PFSK-1 (cell line): ENCODE data around the gene ZNF541.

Experiments used
- POLR2AphosphoS5 ChIP-seq: IDR thresholded peaks from 2 replicates; pipeline ENCODE4 v1.6.1; 2012; ENCODE audit warnings: low read depth, mild to moderate bottlenecking, control low read depth, low read length, moderate library complexity
- TAF1 ChIP-seq: IDR thresholded peaks from 2 replicates; pipeline ENCODE4 v1.6.1; 2012; ENCODE audit warnings: low read length, control low read depth, borderline replicate concordance; ENCODE audit not compliant: insufficient read depth
- TF ChIP-seq, protein P1 (sequence below), 2 experiments: IDR thresholded peaks; 2 replicates each; pipeline versions ENCODE4 v1.6.1 to v1.8.0; 2011 to 2012; ENCODE audit warnings: low read depth in 2 of 2, low read length in 2 of 2, control low read depth in 1 of 2, inconsistent platforms in 1 of 2, mild to moderate bottlenecking in 1 of 2, moderate library complexity in 1 of 2; ENCODE audit not compliant: insufficient read depth in 1 of 2

DNA sequence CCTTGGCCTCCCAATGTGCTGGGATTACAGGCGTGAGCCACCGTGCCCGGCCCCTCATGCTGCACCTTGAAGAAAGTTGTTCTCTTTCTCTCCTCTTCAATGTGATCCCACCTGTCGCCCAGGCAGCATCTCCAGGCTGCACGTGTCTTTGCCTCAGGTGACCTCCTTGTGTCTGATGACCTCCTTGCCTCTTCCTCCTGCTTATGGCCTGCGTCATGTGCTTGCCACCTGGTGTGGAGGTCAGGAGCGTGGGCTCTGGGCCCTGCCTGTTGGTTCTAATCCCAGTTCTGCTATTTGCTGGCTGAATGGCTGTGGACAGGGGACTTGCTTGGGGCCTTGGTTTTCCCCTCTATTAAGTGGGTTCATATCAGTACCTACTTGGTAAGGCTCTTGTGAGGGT is 42.3 kb upstream of the ZNF541 start:
- no peak for TF ChIP-seq POLR2AphosphoS5
- TF ChIP-seq, protein P1, sequence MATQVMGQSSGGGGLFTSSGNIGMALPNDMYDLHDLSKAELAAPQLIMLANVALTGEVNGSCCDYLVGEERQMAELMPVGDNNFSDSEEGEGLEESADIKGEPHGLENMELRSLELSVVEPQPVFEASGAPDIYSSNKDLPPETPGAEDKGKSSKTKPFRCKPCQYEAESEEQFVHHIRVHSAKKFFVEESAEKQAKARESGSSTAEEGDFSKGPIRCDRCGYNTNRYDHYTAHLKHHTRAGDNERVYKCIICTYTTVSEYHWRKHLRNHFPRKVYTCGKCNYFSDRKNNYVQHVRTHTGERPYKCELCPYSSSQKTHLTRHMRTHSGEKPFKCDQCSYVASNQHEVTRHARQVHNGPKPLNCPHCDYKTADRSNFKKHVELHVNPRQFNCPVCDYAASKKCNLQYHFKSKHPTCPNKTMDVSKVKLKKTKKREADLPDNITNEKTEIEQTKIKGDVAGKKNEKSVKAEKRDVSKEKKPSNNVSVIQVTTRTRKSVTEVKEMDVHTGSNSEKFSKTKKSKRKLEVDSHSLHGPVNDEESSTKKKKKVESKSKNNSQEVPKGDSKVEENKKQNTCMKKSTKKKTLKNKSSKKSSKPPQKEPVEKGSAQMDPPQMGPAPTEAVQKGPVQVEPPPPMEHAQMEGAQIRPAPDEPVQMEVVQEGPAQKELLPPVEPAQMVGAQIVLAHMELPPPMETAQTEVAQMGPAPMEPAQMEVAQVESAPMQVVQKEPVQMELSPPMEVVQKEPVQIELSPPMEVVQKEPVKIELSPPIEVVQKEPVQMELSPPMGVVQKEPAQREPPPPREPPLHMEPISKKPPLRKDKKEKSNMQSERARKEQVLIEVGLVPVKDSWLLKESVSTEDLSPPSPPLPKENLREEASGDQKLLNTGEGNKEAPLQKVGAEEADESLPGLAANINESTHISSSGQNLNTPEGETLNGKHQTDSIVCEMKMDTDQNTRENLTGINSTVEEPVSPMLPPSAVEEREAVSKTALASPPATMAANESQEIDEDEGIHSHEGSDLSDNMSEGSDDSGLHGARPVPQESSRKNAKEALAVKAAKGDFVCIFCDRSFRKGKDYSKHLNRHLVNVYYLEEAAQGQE (IDR thresholded peaks at IDR 0.05; ENCODE audit: insufficient read depth in 1 of 2, low read depth in 2 of 2, low read length in 2 of 2) = no peak
- no peak for TF ChIP-seq TAF1
